PC-9 (cell line): ENCODE measurements around the gene COL4A1. TPM values are rescaled to one million over a fixed set of nuclear protein-coding genes. Genes with fewer than 3 reads are reported as not detected.
"Not testable (repeated sequence)": the region's sequence is repeated elsewhere in the genome, so short reads cannot be mapped to it uniquely, and the experiment has no call there.

ENCODE experiments used
- BruUV-seq: library from RNA; stranded (reverse); fragments of 400-500 nt; replicated peaks from 2 replicates; lab custom pipeline; 2021; lab: Mats Ljungman, UMichigan
- CTCF ChIA-PET: fragments of 300-600 bp; sonication (Branson Sonifier 250); formaldehyde crosslinking; loops from one replicate; lab custom pipeline; 2022; ENCODE audit warnings: antibody characterized with exemption; lab: Charles Lee
- POLR2A ChIA-PET: fragments of 300-600 bp; sonication (Branson Sonifier 250); formaldehyde crosslinking; loops from one replicate; lab custom pipeline; 2022; ENCODE audit warnings: antibody characterized with exemption; ENCODE audit not compliant: unreplicated experiment; lab: Charles Lee
- DNase-seq, 2 experiments: peaks; one replicate each; pipeline versions ENCODE4 v3.0.0 to v3.0.0-alpha.2; 2015 to 2022; ENCODE audit warnings: mixed read lengths in 1 of 2
- H2AFZ ChIP-seq: fragments of 200-600 bp; sonication (generic); 2 replicates; pipeline ENCODE4 v1.8.1; 2017; ENCODE audit warnings: antibody characterized with exemption
- H3F3A ChIP-seq: fragments of 200-600 bp; sonication (generic); 2 replicates; pipeline ENCODE4 v1.8.1; 2017; ENCODE audit warnings: antibody characterized with exemption, mild to moderate bottlenecking, low read depth; ENCODE audit not compliant: insufficient read depth
- H3K27ac ChIP-seq: fragments of 200-600 bp; sonication (generic); 2 replicates; pipeline ENCODE4 v1.6.1; 2016; ENCODE audit warnings: mixed run types
- H3K27me3 ChIP-seq: fragments of 200-600 bp; sonication (generic); 2 replicates; pipeline ENCODE4 v1.6.1; 2016; ENCODE audit warnings: low read depth, mixed run types; ENCODE audit not compliant: insufficient read depth
- H3K36me3 ChIP-seq: fragments of 200-600 bp; sonication (generic); 2 replicates; pipeline ENCODE4 v1.6.1; 2016; ENCODE audit warnings: low read depth, mixed run types
- H3K4me1 ChIP-seq: fragments of 200-600 bp; sonication (generic); replicated peaks from 2 replicates; pipeline ENCODE4 v1.6.1; 2016; ENCODE audit warnings: mixed run types; ENCODE audit not compliant: insufficient read depth
- H3K4me2 ChIP-seq: fragments of 200-600 bp; sonication (generic); 2 replicates; pipeline ENCODE4 v1.6.1; 2017; ENCODE audit warnings: mixed run types
- H3K4me3 ChIP-seq: fragments of 200-600 bp; sonication (generic); 2 replicates; pipeline ENCODE4 v1.6.1; 2016; ENCODE audit warnings: mixed run types
- H3K79me2 ChIP-seq: fragments of 200-600 bp; sonication (generic); 2 replicates; pipeline ENCODE4 v1.6.1; 2017; ENCODE audit warnings: low read depth, mixed run types
- H3K9me2 ChIP-seq: fragments of 200-600 bp; sonication (generic); 2 replicates; pipeline ENCODE4 v1.8.1; 2017; ENCODE audit warnings: mild to moderate bottlenecking; ENCODE audit not compliant: insufficient read depth
- H3K9me3 ChIP-seq: fragments of 200-600 bp; sonication (generic); 2 replicates; pipeline ENCODE4 v1.8.1; 2016; ENCODE audit warnings: low read depth; ENCODE audit not compliant: insufficient read depth
- H4K20me1 ChIP-seq: fragments of 200-600 bp; sonication (generic); 2 replicates; pipeline ENCODE4 v1.8.1; 2017; ENCODE audit not compliant: insufficient read depth
- CTCF ChIP-seq: fragments of 200-600 bp; sonication (generic); conservative IDR thresholded peaks from 2 replicates; pipeline ENCODE4 v1.6.1; 2017; ENCODE audit warnings: mixed run types, antibody characterized with exemption, mild to moderate bottlenecking, moderate library complexity
- EZH2 ChIP-seq: fragments of 200-600 bp; sonication (generic); IDR thresholded peaks from 2 replicates; pipeline ENCODE4 v1.8.0; 2017; ENCODE audit warnings: antibody characterized with exemption, low read depth
- intact Hi-C: fragments of 100-400 bp; cut with micrococcal nuclease; formaldehyde crosslinking; loops from one replicate; pipeline ENCODE4 v1.10.0; 2022; ENCODE audit not compliant: unreplicated experiment
- total RNA-seq: library from RNA; stranded (reverse); gene quantifications from 2 replicates; pipeline ENCODE4 v1.2.3, GENCODE V29; 2021

Gene COL4A1
- total RNA-seq, 1 experiment from 2014 or later, result 24.5 TPM

GRCh38 chr13:110112379-110112778 lies 194.6 kb downstream of the COL4A1 start:
- DNase-seq, BruUV-seq, H3K9me3 ChIP-seq, CTCF ChIA-PET, H3K79me2 ChIP-seq, POLR2A ChIA-PET, H3K4me3 ChIP-seq, H3K9me2 ChIP-seq, H3K27me3 ChIP-seq, intact Hi-C loops, H4K20me1 ChIP-seq, H2AFZ ChIP-seq, H3K36me3 ChIP-seq: not testable (repeated sequence)
- Histone ChIP-seq H3K4me2 (peak overlapping the region; percentile 48; the same call in 1 of the 2 replicates), H3F3A (peaks cover 49% of the 10 kb centered on the region), H3K27ac (peak overlapping the region; percentile 46), H3K4me1 (peaks cover 48% of the 10 kb centered on the region)
- TF ChIP-seq CTCF, result peak; percentile 73

GRCh38 chr13:110110783-110111182 lies 196.2 kb downstream of the COL4A1 start:
- Histone ChIP-seq H3K9me3 (no peaks in the 10 kb centered on the region), H3K4me3 (no peak overlapping the region), H3K4me1 (peaks cover 46% of the 10 kb centered on the region), H3K27me3 (no peaks in the 10 kb centered on the region), H3K27ac (no peak overlapping the region), H3K9me2 (no peaks in the 10 kb centered on the region), H3K36me3 (no peaks in the 10 kb centered on the region), H3K79me2 (no peaks in the 10 kb centered on the region), H3F3A (peaks cover 42% of the 10 kb centered on the region), H3K4me2 (no peak overlapping the region), H2AFZ (no peak overlapping the region), H4K20me1 (no peaks in the 10 kb centered on the region)
- no peak for TF ChIP-seq EZH2
- no peak for TF ChIP-seq CTCF
- ChIA-PET CTCF (no interaction called here), POLR2A (no interaction called here)
- no peak for DNase-seq
- intact Hi-C loops, result no loop called here
- no TSS peak for BruUV-seq

- Histone ChIP-seq H3K79me2 (no peaks in the 10 kb centered on the region), H3K27ac (no peak overlapping the region), H3K9me3 (no peaks in the 10 kb centered on the region), H3K4me1 (peaks cover 38% of the 10 kb centered on the region), H2AFZ (no peak overlapping the region), H3K4me2 (no peak overlapping the region), H3F3A (peaks cover 34% of the 10 kb centered on the region), H3K36me3 (no peaks in the 10 kb centered on the region), H3K4me3 (no peak overlapping the region), H3K27me3 (no peaks in the 10 kb centered on the region), H3K9me2 (no peaks in the 10 kb centered on the region), H4K20me1 (no peaks in the 10 kb centered on the region)
- BruUV-seq, result no TSS peak
- TF ChIP-seq EZH2, result no peak
- TF ChIP-seq CTCF, result no peak
- peak in 1 of 2 experiments; percentile 29 for DNase-seq
- ChIA-PET POLR2A (interaction anchor here (0.6 kb wide), 3 partner anchors 329 to 1104 kb away, joined by 3 to 17 read pairs (median 4); no protein-coding TSS in a partner anchor), CTCF (no interaction called here)
- intact Hi-C loops, result loop anchor here (1.0 to 5.0 kb wide), 9 partner anchors 27 to 1195 kb away; partner anchors contain the start of gene IRS2
Observed at GRCh38 chr13:110109910-110110309, 197.0 kb downstream of the COL4A1 start.
